ENCODE measurements around the gene CAMSAP2.
A peak's percentile ranks its signal among the peaks of the same experiment; 100 is the strongest.
"Not testable (repeated sequence)": the region's sequence is repeated elsewhere in the genome, so short reads cannot be mapped to it uniquely, and the experiment has no call there.

The CAMSAP2 gene

DNA sequence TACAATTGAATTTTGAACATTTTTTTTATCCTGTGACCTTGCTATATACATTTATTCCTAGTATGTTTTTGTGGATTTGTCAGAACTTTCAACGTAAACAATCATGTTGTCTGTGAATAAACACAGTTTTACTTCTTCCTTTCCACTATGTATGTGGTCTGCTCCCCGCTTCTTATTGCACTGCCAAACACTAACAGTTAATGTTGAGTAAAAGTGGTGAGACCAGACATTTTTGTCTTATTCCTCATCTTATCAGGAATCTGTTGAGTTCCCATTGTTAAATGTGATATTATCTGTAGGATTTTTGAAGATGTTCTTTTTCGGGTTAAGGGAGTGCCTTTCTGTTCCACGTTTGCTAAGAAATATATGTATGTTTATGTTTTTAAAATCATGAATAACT, 45.9 kb downstream of the CAMSAP2 start:
- DNase-seq (ENCODE audit: low read depth) = no peak

DNA sequence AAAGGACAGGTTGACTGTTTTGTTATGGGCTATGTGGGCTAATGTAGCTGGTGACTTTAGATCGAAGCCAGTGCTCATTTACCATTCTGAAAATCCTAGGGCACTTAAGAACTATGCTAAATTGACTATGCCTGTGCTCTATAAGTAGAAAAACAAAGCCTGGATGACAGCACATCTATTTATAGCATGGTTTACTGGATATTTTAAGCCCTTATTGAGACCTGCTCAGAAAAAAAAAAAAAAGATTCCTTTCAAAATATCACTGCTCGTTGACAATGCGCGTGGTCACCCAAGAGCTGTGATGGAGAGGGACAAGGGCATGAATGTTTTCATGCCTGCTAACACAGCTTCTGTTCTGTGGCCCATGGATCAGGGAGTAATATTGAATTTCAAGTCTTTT, 48.1 kb downstream of the CAMSAP2 start:
- DNase-seq (ENCODE audit: low read depth) = no peak

DNA sequence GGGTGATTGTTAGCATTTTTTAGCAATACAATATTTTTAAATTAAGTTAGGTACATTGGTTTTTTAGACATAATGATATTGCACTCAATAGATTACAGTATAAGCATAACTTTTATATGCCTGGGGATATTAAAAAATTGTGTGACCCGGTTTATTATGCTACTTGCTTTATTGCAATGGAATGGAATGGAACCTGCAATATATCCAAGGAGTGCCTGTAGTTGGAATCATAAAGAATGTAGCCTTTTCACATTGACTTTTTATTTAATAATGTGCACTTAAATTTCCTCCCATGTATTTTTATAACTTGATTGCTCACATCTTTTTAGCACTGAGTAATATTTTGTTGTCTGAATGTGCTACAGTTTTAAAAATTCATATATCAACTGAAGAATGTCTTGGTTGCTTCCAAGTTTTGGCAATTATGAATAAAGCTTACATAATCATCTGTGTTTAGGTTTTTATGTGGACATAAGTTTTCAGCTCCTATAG, 49.2 kb downstream of the CAMSAP2 start:
- no peak for DNase-seq (ENCODE audit: low read depth)

DNA sequence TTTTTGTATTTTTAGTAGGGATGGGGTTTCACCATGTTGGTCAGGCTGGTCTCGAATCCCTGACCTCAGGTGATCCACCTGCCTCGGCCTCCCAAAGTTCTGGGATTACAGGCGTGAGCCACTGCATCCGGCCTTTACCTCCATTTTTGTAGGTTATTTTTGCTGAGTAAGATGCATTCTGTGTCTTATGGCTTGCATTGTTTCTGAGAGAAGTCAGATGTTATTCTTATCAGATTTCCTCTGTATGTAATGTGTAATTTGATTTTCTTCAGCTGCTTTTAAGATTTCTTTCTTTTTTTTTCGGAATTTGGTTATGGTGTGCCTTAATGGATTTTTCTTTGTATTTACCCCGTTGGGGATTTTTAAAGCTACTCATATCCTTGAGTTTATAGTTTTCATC, 52.3 kb downstream of the CAMSAP2 start:
- not testable (repeated sequence) for DNase-seq (ENCODE audit: low read depth)

DNA sequence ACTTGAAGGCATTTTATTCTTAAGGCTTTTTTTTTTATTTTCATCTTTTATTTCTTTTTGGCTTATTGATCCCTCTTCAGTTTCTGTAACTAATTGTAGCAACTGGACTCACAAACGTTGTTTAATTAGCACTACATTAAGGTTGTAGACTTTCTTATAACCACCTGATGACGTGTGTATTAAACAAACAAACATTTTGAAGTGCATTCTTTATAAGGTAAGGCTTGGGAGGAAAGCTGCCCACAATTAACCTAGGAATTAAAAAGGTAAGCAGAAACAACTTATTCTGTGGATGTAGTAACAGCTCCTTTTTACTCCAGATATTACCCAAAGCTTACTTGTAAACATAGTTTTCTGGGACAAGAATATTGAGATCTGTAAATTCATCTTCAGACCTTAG, 55.0 kb downstream of the CAMSAP2 start:
- DNase-seq (ENCODE audit: low read depth) = no peak

DNA sequence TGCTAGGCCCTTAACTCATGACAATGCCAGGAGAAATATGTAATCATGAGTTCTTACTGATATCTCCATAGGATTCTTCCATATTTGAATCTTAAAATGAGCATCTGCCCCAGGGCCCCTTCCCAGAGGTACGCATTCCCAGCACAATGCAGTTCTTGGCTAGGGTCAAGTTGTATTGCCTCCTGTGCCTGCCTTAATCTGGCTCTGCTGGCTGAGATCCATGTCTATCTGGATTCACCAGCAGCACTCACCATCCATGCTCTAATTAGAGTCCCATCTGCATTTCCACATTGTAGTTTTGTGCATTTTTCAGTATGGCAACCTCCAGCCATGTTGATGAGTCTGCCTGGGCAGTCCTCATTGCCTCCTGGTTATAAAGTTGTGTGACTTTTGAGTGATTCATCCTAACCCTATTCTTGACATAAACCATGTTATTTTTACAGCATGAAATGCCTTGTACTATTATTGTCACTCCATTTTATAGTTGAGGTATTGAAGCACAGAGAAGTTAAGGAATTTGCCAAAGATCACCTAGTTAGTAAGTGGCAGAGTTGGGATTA, 55.9 kb downstream of the CAMSAP2 start:
- DNase-seq (ENCODE audit: low read depth) = no peak

DNA sequence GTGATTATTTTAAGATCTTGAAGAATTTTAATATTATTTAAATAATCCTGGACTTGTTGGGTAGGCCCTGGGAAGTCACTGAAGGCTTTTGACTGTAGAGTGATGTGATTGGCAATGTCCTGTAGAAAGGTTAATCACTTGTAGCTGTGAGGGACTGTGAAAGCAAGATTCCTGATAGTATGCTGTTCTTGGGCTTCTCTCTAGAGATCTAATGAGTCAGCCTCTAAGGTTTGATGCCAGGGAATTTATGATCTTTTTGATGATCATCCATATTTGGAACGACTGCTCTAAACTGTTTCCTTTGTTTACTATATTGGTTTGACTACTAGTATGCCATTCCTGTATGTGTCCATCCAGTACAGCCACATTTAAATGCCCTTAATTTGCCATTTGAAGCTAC, 56.5 kb downstream of the CAMSAP2 start:
- peak; percentile 20 for DNase-seq (ENCODE audit: low read depth)

DNA sequence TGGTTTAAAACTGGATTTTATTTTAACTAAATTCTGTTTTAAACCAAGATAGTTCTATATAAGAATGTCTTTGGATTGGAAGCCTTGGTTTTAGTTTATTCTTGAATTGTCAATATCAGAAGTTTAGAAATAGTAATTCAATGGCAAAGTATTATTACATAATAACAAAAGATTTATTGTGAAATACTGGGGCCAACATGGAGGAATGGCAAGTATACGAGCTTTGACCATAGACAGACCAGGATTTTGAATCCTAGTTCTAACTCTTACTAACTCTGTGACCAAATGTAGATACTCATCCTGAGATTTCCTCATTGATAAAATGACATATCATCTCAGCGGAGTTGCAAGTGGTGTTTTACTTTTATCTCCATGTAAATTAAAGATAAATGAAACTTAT, 63.3 kb downstream of the CAMSAP2 start:
- DNase-seq (ENCODE audit: low read depth) = no peak

DNA sequence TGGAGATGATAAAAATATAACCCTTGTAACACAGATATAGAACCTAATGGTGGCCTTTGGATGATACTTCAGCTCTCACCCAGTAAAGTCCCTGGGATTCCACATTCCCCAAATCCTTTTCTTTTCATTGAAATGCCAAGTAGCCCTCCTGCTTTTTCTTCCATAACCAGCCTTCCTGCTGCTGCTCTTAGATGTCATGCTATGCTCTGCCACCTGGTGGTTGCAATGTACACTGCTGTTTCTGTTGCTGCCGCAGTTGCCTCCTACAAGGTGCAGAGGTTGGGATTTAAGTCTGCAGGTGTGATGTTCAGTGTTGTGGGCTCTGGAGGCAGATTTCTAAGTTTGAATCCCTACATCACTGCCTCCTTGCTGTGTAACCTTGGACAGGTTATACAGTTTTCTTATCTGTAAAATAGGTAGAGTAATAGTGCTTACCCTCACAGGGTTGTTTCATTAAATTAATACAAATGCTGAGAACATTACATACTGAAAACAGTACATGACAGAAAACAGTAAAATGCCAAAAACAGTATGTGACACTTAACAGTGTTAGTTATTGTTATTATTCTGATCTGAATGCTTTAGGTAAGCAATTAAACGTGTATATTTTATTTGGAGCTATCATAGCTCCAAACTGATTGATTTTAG, 64.3 kb downstream of the CAMSAP2 start:
- peak; percentile 44 for DNase-seq (ENCODE audit: low read depth)

DNA sequence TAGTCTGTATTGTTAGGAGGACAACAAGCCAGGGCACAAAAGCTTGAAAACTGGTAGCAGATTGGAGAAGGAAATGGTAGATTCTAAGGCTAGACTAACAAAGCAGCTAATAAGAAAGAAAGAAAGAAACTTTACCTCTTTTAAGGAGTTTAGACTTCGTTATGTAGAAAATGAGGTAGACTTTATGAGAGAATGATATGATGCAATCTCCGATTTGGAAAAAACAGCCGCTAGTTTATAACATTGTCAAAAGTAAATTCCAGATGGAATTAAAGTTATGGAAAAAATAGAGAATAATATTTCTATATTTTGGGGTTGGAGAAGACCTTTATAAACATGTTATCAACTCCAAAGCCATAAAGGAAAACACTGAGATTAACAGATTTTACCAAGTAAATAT, 67.0 kb downstream of the CAMSAP2 start:
- DNase-seq (ENCODE audit: low read depth) = no peak

DNA sequence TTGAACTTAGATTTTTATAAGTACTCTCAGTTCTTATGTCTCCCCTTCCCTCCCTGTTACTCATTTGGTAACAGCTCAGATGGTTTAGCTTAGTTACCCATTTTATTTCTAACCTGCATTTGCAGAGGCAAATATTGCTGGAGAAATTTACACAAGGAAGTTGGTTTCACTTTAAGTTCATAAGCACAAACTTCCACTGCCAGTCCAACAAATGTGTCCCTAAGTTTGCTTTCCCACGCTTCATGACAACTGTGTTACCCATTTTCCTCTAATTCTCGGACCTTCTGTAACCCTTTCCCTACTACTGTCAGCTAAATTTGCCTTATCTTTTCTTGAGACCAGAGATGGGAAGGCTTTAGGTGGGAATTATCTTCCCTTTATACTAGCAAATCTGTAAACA, 70.2 kb downstream of the CAMSAP2 start:
- DNase-seq (ENCODE audit: low read depth) = no peak

DNA sequence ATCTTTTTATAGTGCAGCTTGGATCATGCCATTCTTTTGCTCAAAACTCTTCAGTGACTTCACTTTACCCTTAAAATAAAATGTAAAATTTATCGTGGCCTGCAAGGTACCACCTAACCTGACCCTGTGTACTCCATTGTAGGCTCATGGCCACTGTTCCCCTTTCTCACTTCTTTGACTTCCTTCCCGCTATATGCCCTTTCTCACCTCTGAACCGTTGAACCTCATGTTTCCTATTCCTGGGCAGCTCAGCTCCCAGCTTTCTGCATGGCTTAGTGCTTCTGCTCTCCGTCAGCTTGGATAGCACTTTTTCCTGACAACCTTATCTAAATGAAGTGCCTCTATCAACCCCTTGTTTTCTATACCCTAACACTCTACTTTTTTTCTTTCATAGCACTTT, 73.0 kb downstream of the CAMSAP2 start:
- no peak for DNase-seq (ENCODE audit: low read depth)

DNA sequence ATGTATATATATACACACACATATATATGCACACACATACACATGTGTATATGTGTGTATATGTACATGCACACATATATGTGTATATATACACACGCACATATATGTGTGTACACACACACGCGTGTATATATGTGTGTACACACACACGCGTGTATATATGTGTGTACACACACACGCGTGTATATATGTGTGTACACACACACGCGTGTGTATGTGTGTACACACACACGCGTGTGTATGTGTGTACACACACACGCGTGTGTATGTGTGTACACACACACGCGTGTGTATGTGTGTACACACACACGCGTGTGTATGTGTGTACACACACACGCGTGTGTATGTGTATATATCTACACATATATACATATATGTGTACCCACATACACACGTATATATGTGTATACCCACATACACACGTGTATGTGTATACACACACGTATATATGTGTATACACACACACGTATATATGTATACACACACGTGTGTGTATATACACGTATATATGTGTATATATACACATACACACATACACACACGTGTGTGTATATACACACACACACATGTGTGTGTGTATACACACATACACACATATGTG, 78.0 kb downstream of the CAMSAP2 start:
- not testable (repeated sequence) for DNase-seq (ENCODE audit: low read depth)

DNA sequence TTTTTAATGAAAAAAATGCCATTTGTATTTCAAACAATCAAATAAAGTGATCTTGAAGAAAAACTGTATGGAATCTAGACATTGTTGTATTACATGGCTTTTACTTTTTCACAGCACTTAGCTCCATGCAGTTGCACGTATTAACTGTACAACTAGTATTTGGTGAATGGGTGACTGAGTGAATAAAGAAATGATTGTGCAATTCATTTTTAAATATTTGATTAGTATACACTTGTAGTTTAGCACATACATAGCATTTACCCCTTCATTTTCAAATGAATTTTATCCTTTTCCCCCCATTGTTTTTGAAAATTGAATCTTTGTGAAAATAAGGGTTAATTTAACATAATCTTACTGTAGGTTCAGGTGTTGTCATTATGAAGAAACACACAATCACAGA, 79.6 kb downstream of the CAMSAP2 start:
- DNase-seq (ENCODE audit: low read depth) = no peak

DNA sequence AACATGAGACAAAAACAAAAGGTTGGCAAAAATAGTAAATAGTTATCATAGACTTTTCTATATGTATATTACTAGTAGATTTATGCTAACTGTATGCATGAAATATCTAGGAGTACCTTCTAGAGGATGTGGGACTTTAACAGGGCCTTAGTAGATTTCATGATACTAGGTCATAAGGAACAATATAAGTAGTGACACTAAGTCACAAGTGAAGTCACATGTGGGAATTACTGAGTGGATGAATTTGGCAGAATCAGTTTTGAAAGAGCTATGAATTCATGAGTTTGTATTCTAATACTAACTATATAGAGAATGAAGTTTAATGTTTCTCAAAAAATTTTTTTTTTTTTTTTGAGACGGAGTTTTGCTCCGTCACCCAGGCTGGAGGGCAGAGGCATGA, 81.0 kb downstream of the CAMSAP2 start:
- no peak for DNase-seq (ENCODE audit: low read depth)

DNA sequence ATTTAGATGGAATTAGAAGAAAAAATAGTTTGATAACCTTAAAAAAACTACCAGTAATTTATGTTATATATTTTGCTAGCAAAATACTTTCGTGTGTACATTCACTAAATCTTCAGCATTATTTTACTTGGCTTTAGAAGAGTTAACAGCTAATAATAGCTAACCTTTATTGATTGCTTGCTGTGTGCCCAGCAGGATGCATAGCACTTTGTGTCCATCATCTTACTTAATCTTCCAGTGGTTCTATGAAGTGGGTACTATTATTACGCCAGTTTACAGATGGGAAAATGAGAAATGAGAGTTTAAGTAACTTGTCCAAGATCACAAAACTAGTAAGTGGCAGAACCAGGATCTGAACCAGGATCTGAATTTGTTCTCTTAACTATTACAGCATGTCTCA, 92.4 kb downstream of the CAMSAP2 start:
- no peak for DNase-seq (ENCODE audit: low read depth)

DNA sequence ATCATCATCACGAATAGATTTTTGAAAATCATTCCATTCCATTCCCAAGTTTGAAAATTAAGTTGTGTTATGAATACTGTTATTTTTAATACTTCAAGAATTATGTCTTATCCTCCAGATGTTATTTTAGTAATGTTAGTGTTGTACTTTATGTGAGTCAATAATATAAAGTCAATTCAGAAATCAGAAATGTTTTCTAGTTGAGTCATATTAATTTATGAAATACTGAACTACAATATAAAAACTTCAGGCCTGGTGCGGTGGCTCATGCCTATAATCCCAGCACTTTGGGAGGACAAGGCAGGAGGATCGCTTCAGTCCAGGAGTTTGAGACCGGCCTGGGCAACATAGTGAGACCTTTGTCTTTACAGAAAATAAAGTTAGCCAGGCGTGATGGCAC, 95.7 kb downstream of the CAMSAP2 start:
- no peak for DNase-seq (ENCODE audit: low read depth)

DNA sequence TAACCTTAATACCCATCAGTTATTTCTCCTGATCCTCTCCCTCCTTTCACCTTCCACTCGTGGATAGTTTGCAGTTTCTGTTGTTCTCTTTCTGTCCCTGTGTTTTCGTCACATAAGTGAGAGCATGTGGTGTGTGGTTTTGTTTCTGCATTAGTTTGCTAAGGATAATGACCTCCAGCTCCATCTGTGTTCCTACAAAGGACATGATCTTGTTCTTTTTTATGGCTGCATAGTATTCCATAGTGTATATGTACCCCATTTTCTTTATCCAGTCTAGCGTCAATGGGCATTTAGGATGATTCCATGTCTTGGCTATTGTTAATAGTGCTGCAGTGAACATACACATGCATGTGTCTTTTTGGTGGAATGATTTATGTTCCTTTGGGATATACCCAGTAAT, 97.5 kb downstream of the CAMSAP2 start:
- no peak for DNase-seq (ENCODE audit: low read depth)

DNA sequence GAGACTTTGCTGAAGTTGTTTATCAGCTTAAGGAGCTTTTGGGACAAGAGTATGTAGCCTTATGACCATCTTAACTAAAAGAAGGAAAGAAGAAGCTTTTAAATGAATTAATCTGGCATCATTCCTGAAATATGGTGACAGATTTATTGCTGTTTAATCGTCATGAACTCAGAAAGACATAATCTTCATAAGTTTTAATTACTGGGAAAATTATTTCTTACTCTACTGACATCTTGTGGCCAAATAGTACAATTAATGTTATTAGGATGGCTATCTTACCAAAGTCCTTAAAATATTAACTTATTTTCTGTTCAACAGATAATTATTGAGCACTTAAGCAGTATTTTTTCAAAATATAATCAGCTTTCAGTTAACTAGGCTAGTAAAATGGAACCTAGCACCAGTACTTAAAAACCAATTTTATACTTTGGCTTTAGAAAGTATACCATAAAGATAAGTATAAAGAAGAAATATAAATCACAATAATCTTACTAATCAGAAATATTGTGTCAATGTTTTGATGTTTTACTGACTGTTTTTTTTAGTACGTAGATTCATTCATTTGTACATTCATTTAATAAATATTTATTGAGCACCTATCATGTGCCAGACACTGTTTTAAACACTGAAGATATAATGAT, 99.4 kb downstream of the CAMSAP2 start:
- no peak for DNase-seq (ENCODE audit: low read depth)

DNA sequence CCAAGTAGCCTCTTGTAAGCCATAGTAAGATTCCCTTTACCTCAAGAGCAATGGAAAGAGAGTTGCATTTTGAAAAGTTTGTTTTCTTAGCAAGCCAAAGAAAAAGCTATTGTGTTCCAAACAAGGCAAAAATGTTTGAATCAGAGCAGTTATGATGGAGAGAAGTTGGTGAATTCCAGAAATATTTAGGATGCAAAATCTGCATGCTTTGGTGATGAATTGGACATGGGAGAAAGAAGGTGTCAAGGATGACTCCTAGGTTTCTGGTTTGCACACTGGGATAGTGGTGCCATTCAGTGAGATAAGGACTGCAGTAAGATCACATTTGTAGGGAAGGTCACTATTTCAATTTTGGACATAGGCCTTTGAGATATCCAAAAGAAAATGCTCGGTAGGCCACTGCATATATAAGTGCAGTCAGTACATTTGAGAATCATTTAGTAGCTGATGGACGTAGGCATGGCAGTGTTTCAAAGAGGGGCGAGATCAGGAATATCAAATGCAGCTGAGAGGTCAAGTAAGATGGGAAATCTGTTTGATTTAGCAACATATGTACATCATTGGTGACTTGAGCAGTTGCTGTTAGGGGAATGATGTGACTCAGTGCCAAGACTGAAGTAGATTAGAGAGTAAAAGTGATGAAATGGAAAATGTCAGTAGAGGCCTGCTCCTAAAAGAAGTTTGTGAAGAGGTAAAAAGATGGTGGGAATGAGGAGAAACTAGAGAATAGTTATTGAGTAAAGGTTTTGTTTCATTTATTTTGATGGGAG, 100.2 kb downstream of the CAMSAP2 start:
- peak; percentile 74 for DNase-seq (ENCODE audit: low read depth)

DNA sequence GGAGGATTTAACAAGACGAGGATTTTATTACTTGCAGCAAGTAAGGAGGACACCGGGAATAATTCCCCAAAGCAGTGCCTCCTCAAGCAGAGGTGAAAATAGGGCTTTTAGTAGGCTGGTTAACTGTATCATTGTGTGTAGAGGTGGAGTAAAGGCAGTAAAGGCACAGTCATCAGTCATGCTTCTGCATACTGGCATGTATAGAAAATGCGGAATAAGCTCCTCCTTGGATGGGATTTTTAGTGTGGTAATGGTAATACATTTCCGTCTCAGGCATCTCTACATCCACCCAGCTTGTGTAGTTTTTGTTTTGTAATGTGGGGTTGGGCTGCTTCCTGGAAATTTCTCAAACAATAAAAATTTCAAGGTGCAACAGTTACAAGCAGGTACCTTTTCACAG, 106.7 kb downstream of the CAMSAP2 start:
- no peak for DNase-seq (ENCODE audit: low read depth)

DNA sequence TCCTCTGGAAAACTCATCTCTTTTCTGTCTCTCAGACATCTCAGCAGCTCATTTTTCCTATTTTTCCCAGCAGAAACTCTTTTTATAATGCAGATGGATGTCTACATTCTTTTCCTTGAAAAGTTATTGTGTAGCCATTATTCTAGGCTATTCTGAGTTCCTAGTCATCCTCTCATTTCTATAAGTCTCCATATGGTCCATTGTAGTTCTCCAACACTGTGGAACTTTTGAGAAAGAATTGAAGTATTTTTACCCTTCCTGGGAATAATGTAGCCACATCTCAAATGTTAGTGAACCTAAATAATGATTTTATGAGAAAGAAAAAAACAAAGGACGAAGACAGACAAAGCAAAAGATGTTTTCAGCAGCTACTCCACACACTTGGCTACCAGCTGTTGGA, 107.7 kb downstream of the CAMSAP2 start:
- DNase-seq (ENCODE audit: low read depth) = no peak

DNA sequence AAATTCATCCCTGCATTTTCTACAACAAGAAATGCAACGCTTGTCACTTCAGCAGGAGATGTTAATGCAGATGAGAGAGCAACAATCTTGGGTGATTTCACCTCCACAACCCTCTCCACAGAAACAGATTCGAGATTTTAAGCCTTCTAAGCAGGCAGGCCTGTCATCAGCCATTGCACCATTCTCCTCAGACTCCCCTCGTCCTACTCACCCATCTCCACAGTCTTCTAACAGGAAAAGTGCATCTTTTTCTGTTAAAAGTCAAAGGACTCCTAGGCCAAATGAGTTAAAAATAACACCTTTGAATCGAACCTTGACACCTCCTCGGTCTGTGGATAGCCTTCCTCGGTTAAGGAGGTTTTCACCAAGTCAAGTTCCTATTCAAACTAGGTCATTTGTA, 110.7 kb downstream of the CAMSAP2 start:
- no peak for DNase-seq (ENCODE audit: low read depth)

Measured in HS-5 (cell line).